Fibroblast of mammary gland (primary cell): ENCODE results near the gene ARHGAP40.
"Not testable (repeated sequence)": the region's sequence is repeated elsewhere in the genome, so short reads cannot be mapped to it uniquely, and the experiment has no call there.

Source experiments
- DNase-seq: peaks from one replicate; pipeline ENCODE4 v3.0.0-alpha.2; 2010; ENCODE audit warnings: low read depth
- H3K4me3 ChIP-seq: 2 replicates; pipeline ENCODE4 v1.5.1; 2011; ENCODE audit warnings: low read depth, mild to moderate bottlenecking, low read length, moderate library complexity; ENCODE audit not compliant: control insufficient read depth
- TF ChIP-seq, protein P1 (sequence below): conservative IDR thresholded peaks from 2 replicates; pipeline ENCODE4 v1.5.1; 2011; ENCODE audit warnings: low read depth, low read length, inconsistent platforms; ENCODE audit not compliant: control insufficient read depth, insufficient read depth

ARHGAP40 gene

DNA sequence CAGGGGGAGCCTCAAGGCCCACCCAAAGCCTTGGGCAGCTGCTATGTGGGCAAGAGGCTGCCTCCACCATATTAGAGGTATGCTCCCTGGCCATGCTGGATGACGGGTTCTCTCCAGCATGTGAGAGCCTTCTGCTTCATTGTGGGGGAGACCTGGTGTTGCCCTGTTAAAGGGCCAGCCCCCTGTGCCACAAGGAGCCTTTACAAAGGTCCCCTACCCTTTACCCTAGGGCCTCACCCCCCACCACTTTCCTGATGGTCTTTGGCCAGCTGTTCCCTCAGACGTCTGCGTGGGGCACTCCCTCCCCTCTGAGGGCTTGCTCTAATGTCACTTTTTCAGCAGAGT is 15.5 kb upstream of the ARHGAP40 start:
- no peak overlapping the region for H3K4me3 ChIP-seq
- no peak for DNase-seq
- TF ChIP-seq, protein P1, sequence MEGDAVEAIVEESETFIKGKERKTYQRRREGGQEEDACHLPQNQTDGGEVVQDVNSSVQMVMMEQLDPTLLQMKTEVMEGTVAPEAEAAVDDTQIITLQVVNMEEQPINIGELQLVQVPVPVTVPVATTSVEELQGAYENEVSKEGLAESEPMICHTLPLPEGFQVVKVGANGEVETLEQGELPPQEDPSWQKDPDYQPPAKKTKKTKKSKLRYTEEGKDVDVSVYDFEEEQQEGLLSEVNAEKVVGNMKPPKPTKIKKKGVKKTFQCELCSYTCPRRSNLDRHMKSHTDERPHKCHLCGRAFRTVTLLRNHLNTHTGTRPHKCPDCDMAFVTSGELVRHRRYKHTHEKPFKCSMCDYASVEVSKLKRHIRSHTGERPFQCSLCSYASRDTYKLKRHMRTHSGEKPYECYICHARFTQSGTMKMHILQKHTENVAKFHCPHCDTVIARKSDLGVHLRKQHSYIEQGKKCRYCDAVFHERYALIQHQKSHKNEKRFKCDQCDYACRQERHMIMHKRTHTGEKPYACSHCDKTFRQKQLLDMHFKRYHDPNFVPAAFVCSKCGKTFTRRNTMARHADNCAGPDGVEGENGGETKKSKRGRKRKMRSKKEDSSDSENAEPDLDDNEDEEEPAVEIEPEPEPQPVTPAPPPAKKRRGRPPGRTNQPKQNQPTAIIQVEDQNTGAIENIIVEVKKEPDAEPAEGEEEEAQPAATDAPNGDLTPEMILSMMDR = no peak

DNA sequence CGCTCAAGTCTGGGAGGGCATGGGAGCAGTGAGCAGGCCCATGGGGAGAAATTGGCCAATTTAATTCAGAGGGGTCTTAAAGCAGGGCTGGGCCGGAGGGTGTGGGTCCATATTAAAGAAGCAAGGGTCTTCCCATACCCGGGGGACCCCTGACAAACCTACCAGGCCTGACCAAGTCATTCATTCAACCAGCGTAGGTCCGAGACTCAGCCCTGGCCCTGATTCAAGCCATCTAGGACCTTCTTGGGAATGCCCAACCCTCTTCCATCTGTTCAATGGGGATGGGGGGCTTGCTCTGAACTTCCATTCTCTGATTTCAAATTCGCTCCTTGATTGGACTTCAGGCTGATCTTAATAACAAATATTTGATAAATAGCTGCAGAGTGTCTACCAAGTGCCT is 13.3 kb upstream of the ARHGAP40 start:
- DNase-seq = no peak
- TF ChIP-seq, protein P1 = no peak
- no peak overlapping the region for H3K4me3 ChIP-seq

DNA sequence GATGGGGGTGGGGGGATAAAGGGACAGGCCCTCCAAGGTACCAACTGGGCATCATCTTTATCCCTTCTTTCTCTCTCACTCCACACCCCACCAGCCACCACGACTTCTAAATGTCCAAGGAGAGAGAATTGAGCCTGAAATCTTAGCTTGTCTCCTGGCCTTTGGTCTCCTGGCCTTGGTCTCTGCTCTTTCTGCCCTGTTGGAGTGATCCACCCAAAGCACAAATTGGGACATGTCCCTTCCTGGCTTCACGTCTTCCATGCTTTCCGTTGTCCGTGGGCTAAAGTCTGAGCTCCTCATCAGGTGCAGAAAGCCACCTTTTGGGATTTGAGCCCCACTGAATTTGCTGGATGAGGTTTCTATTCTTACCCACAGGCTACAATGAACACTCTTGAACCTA is 12.3 kb upstream of the ARHGAP40 start:
- TF ChIP-seq, protein P1 = no peak
- DNase-seq = no peak
- H3K4me3 ChIP-seq = no peak overlapping the region

DNA sequence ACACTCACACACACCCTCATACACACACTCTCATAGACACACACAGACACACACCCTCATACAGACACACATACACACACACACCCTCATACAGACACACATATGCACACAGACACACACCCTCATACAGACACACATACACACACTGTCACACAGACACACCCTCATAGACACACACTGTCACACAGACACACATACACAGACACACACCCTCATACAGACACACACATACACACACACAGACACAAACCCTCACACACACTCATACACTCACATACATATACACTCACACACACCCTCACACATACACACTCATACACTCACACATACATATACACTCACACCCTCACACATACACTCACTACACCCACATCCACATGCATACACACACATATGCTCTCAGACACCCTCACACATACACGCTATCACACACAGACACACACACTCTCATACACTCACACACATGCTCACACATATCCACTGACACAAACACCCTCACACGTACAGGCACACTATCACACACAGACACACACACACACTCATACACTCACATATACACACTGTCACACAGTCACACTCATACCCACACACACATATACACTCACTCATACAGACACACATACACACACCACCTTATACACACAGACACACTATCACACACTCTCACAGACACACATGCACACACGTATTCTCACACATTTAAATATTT is 11.5 kb upstream of the ARHGAP40 start:
- no peak for DNase-seq
- TF ChIP-seq, protein P1 = no peak
- H3K4me3 ChIP-seq = no peak overlapping the region

DNA sequence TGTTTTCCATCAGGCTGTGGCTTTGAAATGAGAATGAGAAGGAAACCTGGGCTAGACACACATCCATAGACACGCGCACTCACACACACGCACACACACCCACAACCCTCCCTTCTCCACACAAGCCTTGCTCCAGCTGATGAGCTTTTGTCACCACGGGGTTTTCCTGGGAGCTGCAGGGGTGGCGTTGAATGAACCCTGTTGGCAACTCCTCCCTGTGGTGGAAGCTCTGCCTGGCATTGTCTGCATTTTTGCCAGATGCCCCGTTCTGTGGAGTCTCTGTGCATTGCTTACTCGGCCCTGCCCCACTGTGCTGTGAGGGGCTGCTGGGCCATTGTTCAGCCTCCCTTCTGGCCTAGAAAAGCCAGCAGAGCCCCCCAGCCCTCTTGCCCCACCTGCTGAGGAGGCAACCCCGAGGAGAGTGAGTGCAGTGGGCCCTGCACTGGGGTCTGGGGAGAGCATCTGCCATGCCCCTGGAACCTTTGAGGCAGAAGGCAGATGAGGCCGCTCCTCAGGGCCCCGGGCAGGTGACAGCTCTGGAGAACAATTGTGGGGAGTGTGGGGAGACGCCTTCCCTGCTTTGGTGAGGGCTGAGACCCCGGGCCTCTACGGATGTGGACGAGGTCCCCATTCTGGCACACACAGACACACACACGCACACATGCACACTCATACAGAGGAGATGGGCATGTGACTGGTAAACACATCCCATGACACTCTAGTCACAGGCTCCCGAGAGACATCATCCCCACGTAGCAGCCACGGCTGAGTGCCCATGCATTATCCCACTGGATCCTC is 10.7 kb upstream of the ARHGAP40 start:
- TF ChIP-seq, protein P1 = no peak
- no peak for DNase-seq
- no peak overlapping the region for H3K4me3 ChIP-seq

DNA sequence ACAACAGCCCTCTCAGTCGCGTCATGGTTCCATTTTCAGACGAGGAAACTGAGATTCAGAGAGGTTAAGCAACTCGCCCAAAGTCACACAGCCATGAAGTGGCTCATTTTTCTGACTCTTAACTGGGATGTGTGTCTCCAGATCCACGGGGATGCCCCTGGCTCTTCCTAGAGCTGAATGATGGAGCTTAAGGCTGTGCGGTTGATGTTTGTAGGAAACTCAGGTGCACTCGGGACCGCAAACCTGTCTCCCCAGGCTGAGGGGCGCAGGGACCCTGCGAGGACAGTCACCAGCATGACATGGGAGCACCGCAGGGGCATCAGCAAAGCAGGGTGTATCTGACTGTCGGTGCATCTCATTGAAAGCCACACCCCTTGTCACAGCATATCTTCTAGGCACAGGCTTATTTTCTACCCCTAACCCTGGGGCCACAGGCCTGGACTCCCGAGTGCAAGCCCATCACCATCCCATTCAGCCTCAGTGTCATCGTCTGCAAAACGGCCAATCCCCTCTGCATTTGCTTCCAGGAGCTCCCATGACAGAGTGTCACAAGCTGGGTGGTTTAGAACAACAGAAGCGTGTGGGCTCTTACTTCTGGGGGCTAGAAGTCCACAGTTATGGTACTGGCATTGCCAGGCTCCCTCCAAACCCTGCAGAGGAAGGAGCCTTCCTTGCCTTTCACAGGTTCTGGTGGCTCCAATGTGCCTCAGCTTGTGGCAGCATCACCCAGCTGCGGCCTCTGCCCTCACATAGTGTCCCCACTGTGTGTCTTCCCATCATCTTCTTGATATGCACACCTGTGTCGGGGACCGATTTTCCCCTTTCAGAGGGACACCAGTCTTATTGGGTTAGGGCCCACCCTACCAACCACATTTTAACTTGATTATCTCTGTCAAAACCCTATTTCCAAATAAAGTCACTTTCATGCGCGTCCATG is 9.9 kb upstream of the ARHGAP40 start:
- TF ChIP-seq, protein P1 = no peak
- DNase-seq = no peak
- H3K4me3 ChIP-seq = no peak overlapping the region

DNA sequence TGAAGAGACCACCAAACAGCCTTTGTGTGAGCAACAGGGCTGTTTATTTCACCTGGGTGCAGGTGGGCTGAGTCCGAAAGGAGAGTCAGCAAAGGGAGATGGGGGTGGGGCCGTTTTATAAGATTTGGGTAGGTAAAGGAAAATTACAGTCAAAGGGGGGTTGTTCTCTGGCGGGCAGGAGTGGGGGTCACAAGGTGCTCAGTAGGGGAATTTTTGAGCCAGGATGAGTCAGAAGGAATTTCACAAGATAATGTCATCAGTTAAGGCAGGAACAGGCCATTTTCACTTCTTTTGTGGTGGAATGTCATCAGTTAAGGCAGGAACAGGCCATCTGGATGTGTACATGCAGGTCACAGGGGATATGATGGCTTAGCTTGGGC is 9.2 kb upstream of the ARHGAP40 start:
- not testable (repeated sequence) for H3K4me3 ChIP-seq
- DNase-seq = peak; percentile 46

DNA sequence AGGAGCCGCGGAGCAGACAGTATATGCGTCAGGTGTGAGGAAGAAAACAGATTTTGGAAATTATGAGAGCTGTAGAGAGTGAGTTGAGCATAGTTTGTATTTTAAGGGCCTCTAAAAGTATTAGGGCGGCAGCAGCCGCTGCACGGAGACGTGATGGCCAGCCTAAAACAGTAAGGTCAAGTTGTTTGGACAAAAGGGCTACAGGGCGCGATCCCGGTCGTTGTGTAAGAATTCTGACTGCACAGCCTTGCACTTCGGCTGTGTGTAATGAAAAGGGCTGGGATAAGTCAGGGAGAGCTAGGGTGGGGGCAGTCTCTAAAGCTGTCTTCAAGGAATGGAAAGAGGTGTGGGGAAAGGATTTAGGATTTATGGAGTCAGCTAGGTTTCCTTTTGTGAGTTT is 7.3 kb upstream of the ARHGAP40 start:
- not testable (repeated sequence) for H3K4me3 ChIP-seq, DNase-seq

DNA sequence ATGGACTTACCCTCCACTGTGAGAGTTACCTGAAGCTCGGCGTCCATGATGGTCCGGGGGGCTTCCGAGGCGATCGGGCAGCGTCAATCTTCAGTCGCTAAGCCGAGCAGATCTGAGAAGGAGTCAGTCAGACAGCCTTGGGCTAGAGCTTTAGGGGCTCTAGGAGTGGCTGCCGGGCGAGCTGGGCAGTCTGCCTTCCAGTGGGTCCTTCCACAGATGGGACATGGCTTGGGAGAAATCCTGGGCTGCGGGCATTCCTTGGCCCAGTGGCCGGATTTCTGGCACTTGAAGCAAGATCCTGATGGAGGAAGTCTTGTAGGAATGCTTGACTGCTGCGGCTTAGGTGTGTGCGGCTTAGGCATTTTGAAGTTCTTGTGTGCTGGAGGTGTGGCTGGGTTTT is 5.7 kb upstream of the ARHGAP40 start:
- DNase-seq = not testable (repeated sequence)

More for the DNA sequence above, 5.7 kb upstream of the ARHGAP40 start:
- H3K4me3 ChIP-seq = not testable (repeated sequence)
